A549 (cell line): ENCODE data around the gene SIRT7.

Experiments
- CEBPB ChIP-seq, 2 experiments: fragments of >200 bp in 1 of 2; sonication (Bioruptor Twin) in 1 of 2; formaldehyde crosslinking in 1 of 2; IDR thresholded peaks; 2 replicates each; pipeline ENCODE4 v1.6.1; 2012 to 2016
- CHD2 ChIP-seq: fragments of 150-350 bp; IDR thresholded peaks from 2 replicates; pipeline ENCODE4 v1.6.1; 2014; ENCODE audit warnings: low read length; ENCODE audit not compliant: partially characterized antibody
- ESRRA ChIP-seq: fragments of 150-350 bp; IDR thresholded peaks from 2 replicates; pipeline ENCODE4 v1.6.1; 2014; ENCODE audit warnings: mild to moderate bottlenecking, low read length, borderline replicate concordance
- KDM1A ChIP-seq: fragments of 200-600 bp; sonication (generic); IDR thresholded peaks from 2 replicates; pipeline ENCODE4 v1.6.1; 2016; ENCODE audit warnings: low read depth, mild to moderate bottlenecking
- MYC ChIP-seq: IDR thresholded peaks from 2 replicates; pipeline ENCODE4 v1.6.1; 2012; ENCODE audit warnings: mild to moderate bottlenecking, inconsistent platforms, low read length, improper control_type of control experiment, borderline replicate concordance
- NFE2L2 ChIP-seq: fragments of 150-350 bp; conservative IDR thresholded peaks from 2 replicates; pipeline ENCODE4 v1.6.1; 2014; ENCODE audit warnings: low read length
- POLR2A ChIP-seq: IDR thresholded peaks from 2 replicates; pipeline ENCODE4 v1.6.1; 2012; ENCODE audit warnings: mild to moderate bottlenecking, low read length
- RAD21 ChIP-seq, 2 experiments: fragments of >200 bp in 1 of 2; sonication (Bioruptor Twin) in 1 of 2; formaldehyde crosslinking in 1 of 2; IDR thresholded peaks in 1 of 2; conservative IDR thresholded peaks in 1 of 2; 2 replicates in 1 of 2; 3 replicates in 1 of 2; pipeline ENCODE4 v1.6.1; 2012 to 2018; ENCODE audit warnings: inconsistent platforms in 1 of 2
- RFX5 ChIP-seq: fragments of 450-650 bp; IDR thresholded peaks from 2 replicates; pipeline ENCODE4 v1.7.1; 2014; ENCODE audit warnings: antibody characterized with exemption, mild to moderate bottlenecking, moderate library complexity
- RNF2 ChIP-seq: fragments of 200-600 bp; sonication (generic); IDR thresholded peaks from 2 replicates; pipeline ENCODE4 v1.6.1; 2016; ENCODE audit warnings: low read depth, mild to moderate bottlenecking, antibody characterized with exemption, moderate library complexity, borderline replicate concordance
- SREBF2 ChIP-seq: fragments of 450-650 bp; IDR thresholded peaks from 2 replicates; pipeline ENCODE4 v1.6.1; 2014; ENCODE audit warnings: mild to moderate bottlenecking, moderate library complexity
- TF ChIP-seq, protein P1 (sequence below): fragments of >200 bp; sonication (Bioruptor Twin); formaldehyde crosslinking; IDR thresholded peaks from 3 replicates; pipeline ENCODE4 v1.5.1; 2016

DNA sequence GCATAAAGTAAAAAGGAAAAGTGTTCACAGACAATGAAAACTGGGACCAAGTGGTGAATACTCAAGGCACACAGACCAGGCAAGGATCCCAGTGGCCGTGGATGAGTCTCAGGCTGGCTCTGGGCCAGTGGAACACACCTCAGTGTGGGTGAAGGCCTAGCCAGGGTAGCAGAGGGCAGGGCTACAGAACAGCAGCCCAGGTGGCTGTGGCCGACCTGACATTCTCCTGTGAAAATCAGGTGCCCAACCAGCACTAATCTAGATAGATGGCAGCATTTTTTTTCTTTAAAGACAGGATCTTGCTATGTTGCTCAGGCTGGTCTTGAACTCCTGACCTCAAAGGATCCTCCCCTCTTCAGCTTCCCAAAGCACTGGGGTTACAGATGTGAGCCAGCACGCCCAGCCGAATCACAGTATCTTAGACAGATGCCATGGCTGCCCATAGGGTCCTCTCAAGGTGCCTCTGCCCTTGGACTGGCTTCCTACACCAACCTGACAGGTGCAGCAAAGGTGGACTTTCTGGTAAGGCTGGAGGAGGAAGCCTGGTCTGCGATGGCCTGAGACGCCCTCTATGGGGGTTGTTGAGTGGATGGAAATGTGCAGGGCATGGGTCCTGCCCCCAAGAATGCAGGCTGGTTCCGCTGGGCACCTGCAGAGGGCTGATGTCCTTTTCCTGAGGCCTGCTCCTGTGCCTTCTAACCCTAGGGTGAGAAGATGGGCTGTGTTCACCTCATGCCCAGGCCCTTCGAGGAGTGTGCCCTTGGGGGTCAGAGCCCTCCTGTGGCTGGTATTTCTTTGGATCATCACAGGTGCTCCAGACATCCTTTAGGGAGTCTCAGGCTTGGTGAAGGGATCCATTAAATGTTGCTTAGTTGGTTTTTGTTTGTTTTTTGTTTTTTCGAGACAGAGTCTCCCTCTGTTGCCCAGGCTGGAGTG lies 53.9 kb downstream of the SIRT7 start:
- TF ChIP-seq, protein P1, sequence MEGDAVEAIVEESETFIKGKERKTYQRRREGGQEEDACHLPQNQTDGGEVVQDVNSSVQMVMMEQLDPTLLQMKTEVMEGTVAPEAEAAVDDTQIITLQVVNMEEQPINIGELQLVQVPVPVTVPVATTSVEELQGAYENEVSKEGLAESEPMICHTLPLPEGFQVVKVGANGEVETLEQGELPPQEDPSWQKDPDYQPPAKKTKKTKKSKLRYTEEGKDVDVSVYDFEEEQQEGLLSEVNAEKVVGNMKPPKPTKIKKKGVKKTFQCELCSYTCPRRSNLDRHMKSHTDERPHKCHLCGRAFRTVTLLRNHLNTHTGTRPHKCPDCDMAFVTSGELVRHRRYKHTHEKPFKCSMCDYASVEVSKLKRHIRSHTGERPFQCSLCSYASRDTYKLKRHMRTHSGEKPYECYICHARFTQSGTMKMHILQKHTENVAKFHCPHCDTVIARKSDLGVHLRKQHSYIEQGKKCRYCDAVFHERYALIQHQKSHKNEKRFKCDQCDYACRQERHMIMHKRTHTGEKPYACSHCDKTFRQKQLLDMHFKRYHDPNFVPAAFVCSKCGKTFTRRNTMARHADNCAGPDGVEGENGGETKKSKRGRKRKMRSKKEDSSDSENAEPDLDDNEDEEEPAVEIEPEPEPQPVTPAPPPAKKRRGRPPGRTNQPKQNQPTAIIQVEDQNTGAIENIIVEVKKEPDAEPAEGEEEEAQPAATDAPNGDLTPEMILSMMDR: peak; percentile 15; the same call in 2 of the 3 replicates
- TF ChIP-seq RNF2: no peak
- no peak for TF ChIP-seq NFE2L2
- no peak for TF ChIP-seq RFX5
- no peak for TF ChIP-seq ESRRA
- no peak; the same call in 1 of the 2 replicates for TF ChIP-seq POLR2A
- TF ChIP-seq KDM1A: no peak
- no peak for TF ChIP-seq MYC
- peak in 1 of 2 experiments; percentile 27; a peak in 2 of 5 replicates for TF ChIP-seq RAD21 (conservative IDR thresholded peaks at IDR 0.05 in 1 of 2, IDR thresholded peaks at IDR 0.05 in 1 of 2)
- TF ChIP-seq CEBPB (IDR thresholded peaks at IDR 0.05): no peak
- no peak for TF ChIP-seq SREBF2
- TF ChIP-seq CHD2: no peak
